AG09309 (cell line): ENCODE measurements around the gene RRBP1.
A peak's percentile ranks its signal among the peaks of the same experiment; 100 is the strongest.

Source experiments
- DNase-seq: peaks from one replicate; pipeline ENCODE4 v3.0.0-alpha.2; 2010; ENCODE audit warnings: low read depth
- H3K4me3 ChIP-seq: 2 replicates; pipeline ENCODE4 v1.5.1; 2011; ENCODE audit warnings: mild to moderate bottlenecking, low read depth, low read length, moderate library complexity; ENCODE audit not compliant: control insufficient read depth
- CTCF ChIP-seq: IDR thresholded peaks from 2 replicates; pipeline ENCODE4 v1.5.1; 2011; ENCODE audit warnings: mild to moderate bottlenecking, low read depth, low read length, inconsistent platforms; ENCODE audit not compliant: insufficient read depth, control insufficient read depth; ENCODE audit errors: missing control alignments

The RRBP1 gene

GRCh38 chr20:17685168-17685567, 3.1 kb upstream of the RRBP1 start:
- H3K4me3 ChIP-seq, result no peak overlapping the region
- TF ChIP-seq CTCF, result no peak
- no peak for DNase-seq

- no peak for DNase-seq
- TF ChIP-seq CTCF, result no peak
These were observed 2.2 kb upstream of the RRBP1 start for GRCh38 chr20:17684077-17684888.

GRCh38 chr20:17683218-17684076, 1.4 kb upstream of the RRBP1 start:
- TF ChIP-seq CTCF, result no peak
- no peak for DNase-seq
- no peak overlapping the region for H3K4me3 ChIP-seq

More at GRCh38 chr20:17684077-17684888, 2.2 kb upstream of the RRBP1 start:
- H3K4me3 ChIP-seq, result no peak overlapping the region

DNA sequence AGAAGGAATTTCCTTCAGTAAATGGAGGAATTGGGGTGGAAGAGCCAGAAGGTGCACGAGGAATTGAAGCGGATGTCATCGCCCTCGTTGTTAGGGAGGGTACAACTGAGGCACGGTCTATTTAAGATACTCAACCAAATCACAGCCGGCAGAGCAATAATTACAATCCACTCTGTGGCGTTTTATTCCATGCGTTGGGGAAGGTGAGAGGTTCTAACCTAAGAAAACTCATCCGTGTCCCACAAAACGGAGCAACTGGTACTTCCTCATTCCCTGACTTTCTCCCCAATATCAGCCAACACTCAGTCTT, 802 bp upstream of the RRBP1 start:
- peak overlapping the region; percentile 60 for H3K4me3 ChIP-seq
- DNase-seq, result no peak
- no peak for TF ChIP-seq CTCF

- DNase-seq, result no peak
- H3K4me3 ChIP-seq, result peak overlapping the region; percentile 80
- no peak for TF ChIP-seq CTCF
These were observed 328 bp downstream of the RRBP1 start for GRCh38 chr20:17681726-17682102.

- no peak for DNase-seq
- peak; percentile 53 for TF ChIP-seq CTCF
- peak overlapping the region; percentile 80 for H3K4me3 ChIP-seq
These were observed 961 bp downstream of the RRBP1 start for GRCh38 chr20:17680836-17681725.
